Measurements from ENCODE around the gene DERA. TPM values are rescaled to one million over a fixed set of nuclear protein-coding genes. Genes with fewer than 3 reads are reported as not detected.

DERA gene
- total and polyA plus RNA-seq, 2 of the 13 experiments (the other 11 are each of a cell fraction or from before 2014, with no cell fraction given): 24.0 to 51.3 TPM

- TF ChIP-seq ZHX1 (CRISPR knock-in tag; IDR thresholded peaks at IDR 0.05; ENCODE audit: low read depth): no peak
- TF ChIP-seq ZNF10 (CRISPR knock-in tag; IDR thresholded peaks at IDR 0.05; ENCODE audit: borderline replicate concordance, low read depth): no peak
- no peak for TF ChIP-seq PITX1 (CRISPR knock-in tag; IDR thresholded peaks at IDR 0.05)
- TF ChIP-seq, protein P1, sequence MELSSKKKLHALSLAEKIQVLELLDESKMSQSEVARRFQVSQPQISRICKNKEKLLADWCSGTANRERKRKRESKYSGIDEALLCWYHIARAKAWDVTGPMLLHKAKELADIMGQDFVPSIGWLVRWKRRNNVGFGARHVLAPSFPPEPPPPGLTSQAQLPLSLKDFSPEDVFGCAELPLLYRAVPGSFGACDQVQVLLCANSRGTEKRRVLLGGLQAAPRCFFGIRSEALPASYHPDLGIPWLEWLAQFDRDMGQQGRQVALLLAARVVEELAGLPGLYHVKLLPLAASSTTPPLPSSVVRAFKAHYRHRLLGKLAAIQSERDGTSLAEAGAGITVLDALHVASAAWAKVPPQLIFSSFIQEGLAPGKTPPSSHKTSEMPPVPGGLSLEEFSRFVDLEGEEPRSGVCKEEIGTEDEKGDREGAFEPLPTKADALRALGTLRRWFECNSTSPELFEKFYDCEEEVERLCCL (CRISPR knock-in tag; IDR thresholded peaks at IDR 0.05; ENCODE audit: borderline replicate concordance): no peak
- TF ChIP-seq ISL2 (CRISPR knock-in tag; IDR thresholded peaks at IDR 0.05): no peak
- no peak for TF ChIP-seq PCBP1 (IDR thresholded peaks at IDR 0.05; ENCODE audit: borderline replicate concordance, low read depth, low read length)
- TF ChIP-seq NFIC (IDR thresholded peaks at IDR 0.05; ENCODE audit: low read length): 0 out of 2 replicates have a peak, but pooled peaks have one; percentile 29
- no peak for TF ChIP-seq ZNF782 (CRISPR knock-in tag; IDR thresholded peaks at IDR 0.05; ENCODE audit: borderline replicate concordance)
- TF ChIP-seq HNRNPK (IDR thresholded peaks at IDR 0.05; ENCODE audit: low read depth, low read length, poor library complexity, severe bottlenecking): no peak
- no peak for TF ChIP-seq NFYB (CRISPR knock-in tag; IDR thresholded peaks at IDR 0.05)
- TF ChIP-seq TMF1 (CRISPR knock-in tag; IDR thresholded peaks at IDR 0.05; ENCODE audit: low read depth): no peak
- TF ChIP-seq ZKSCAN1 (IDR thresholded peaks at IDR 0.05; ENCODE audit: low read length): peak; percentile 53; the same call in 1 of the 2 replicates
- TF ChIP-seq LCORL (IDR thresholded peaks at IDR 0.05): no peak
- TF ChIP-seq LCORL (CRISPR knock-in tag; IDR thresholded peaks at IDR 0.05): no peak
- TF ChIP-seq ZBTB3 (CRISPR knock-in tag; IDR thresholded peaks at IDR 0.05; ENCODE audit: borderline replicate concordance, low read depth): no peak
- no peak for TF ChIP-seq ZNF615 (CRISPR knock-in tag; IDR thresholded peaks at IDR 0.05; ENCODE audit: borderline replicate concordance)
These were observed 24.6 kb upstream of the DERA start (continued) for GRCh38 chr12:15886372-15887042.

Data from HepG2 (cell line).